Spleen (tissue), 7 donors: ENCODE results near the gene BRCA2.

Experiments
- POLR2A ChIP-seq, 3 donors: fragments of 450-650 bp; IDR thresholded peaks; one replicate each; pipeline ENCODE4 v1.5.1; 2017; ENCODE audit warnings: antibody characterized with exemption in 3 of 3, mild to moderate bottlenecking in 1 of 3
- POLR2AphosphoS5 ChIP-seq, 3 donors: sonication (generic); formaldehyde crosslinking; IDR thresholded peaks; one replicate each; pipeline ENCODE4 v1.5.1; 2017; ENCODE audit warnings: antibody characterized with exemption in 3 of 3
- TF ChIP-seq, protein P1 (sequence below), 11 experiments: fragments of 200-600 bp in 7 of 11; fragments of 450-650 bp in 4 of 11; sonication (generic) in 4 of 11; IDR thresholded peaks in 8 of 11; conservative IDR thresholded peaks in 3 of 11; 1 replicate in 7 of 11; 2 replicates in 4 of 11; pipeline versions ENCODE4 v1.4.0 to v1.8.0; 2016 to 2021; ENCODE audit warnings: antibody characterized with exemption in 11 of 11, inconsistent platforms in 4 of 11, mild to moderate bottlenecking in 1 of 11
- donor health status: DM: no; HTN: no; CAD: no; lungs with moderate emphysema.
- donor health status: DM: no; HTN: no; CAD: no.
- donor health status: DM: no; HTN: no; CAD: no.

DNA sequence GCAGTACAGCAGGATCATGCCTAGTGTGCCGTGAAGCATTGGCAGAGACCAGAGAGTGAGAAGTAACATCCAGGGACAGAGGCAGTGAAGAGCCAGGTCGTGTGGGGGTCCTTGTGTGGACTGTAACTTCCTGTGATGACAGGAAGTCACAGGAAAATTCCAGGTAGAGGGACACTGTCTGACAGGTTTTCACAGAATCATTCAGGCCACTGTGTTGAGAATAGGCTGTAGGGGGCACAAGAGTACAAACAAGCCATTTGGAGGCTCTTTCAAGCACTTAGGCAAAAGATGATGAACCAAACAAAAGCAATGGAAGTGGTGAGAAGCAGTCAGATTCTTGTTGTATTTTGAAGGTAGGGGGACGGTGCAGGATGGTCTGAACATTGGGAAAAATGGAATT lies 66.2 kb downstream of the BRCA2 start:
- TF ChIP-seq, protein P1, sequence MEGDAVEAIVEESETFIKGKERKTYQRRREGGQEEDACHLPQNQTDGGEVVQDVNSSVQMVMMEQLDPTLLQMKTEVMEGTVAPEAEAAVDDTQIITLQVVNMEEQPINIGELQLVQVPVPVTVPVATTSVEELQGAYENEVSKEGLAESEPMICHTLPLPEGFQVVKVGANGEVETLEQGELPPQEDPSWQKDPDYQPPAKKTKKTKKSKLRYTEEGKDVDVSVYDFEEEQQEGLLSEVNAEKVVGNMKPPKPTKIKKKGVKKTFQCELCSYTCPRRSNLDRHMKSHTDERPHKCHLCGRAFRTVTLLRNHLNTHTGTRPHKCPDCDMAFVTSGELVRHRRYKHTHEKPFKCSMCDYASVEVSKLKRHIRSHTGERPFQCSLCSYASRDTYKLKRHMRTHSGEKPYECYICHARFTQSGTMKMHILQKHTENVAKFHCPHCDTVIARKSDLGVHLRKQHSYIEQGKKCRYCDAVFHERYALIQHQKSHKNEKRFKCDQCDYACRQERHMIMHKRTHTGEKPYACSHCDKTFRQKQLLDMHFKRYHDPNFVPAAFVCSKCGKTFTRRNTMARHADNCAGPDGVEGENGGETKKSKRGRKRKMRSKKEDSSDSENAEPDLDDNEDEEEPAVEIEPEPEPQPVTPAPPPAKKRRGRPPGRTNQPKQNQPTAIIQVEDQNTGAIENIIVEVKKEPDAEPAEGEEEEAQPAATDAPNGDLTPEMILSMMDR (IDR thresholded peaks at IDR 0.05 in 8 of 11, conservative IDR thresholded peaks at IDR 0.05 in 3 of 11) = peak in 9 of 11 experiments; percentile 16 to 53 (median 36)
- TF ChIP-seq POLR2A (IDR thresholded peaks at IDR 0.05) (no peak), POLR2AphosphoS5 (IDR thresholded peaks at IDR 0.05) (no peak)
